Measurements from ENCODE around the gene DCAF10. TPM values are rescaled to one million over a fixed set of nuclear protein-coding genes. Genes with fewer than 3 reads are reported as not detected.
"Not testable (repeated sequence)": the region's sequence is repeated elsewhere in the genome, so short reads cannot be mapped to it uniquely, and the experiment has no call there.

Gene DCAF10
- total and polyA plus RNA-seq, 4 donors = 8.3 to 29.5 (median 18.5) TPM

GRCh38 chr9:37760416-37761161 is 40.0 kb upstream of the DCAF10 start:
- intact Hi-C loops (cut with DNase I) = no loop called here
- Histone ChIP-seq H3K27me3 (ENCODE audit: control insufficient read depth in 1 of 2, insufficient read depth in 2 of 2, low read length in 1 of 2) (no peaks in the 10 kb centered on the region), H3K4me1 (ENCODE audit: control insufficient read depth in 1 of 2, insufficient read depth in 2 of 2, low read length in 2 of 2) (no peaks in the 10 kb centered on the region), H3K9me3 (ENCODE audit: control insufficient read depth, low read length) (no peaks in the 10 kb centered on the region), H3K4me3 (ENCODE audit: low read length in 2 of 2) (no peak overlapping the region), H3K36me3 (ENCODE audit: control insufficient read depth in 1 of 2, insufficient read depth in 2 of 2, low read length in 1 of 2) (no peaks in the 10 kb centered on the region), H3K27ac (ENCODE audit: low read depth in 1 of 2, low read length in 2 of 2) (no peak overlapping the region)
- ATAC-seq (ENCODE audit: low FRiP score) (no peak), DNase-seq (no peak)
- 89 to 90% methylated on average over 7 of the region's 7 CpGs for WGBS, 2 donors

GRCh38 chr9:37761511-37761910 is 39.1 kb upstream of the DCAF10 start:
- Histone ChIP-seq H3K27me3 (ENCODE audit: control insufficient read depth in 1 of 2, insufficient read depth in 2 of 2, low read length in 1 of 2) (no peaks in the 10 kb centered on the region), H3K4me1 (ENCODE audit: control insufficient read depth in 1 of 2, insufficient read depth in 2 of 2, low read length in 2 of 2) (no peaks in the 10 kb centered on the region), H3K36me3 (ENCODE audit: control insufficient read depth in 1 of 2, insufficient read depth in 2 of 2, low read length in 1 of 2) (no peaks in the 10 kb centered on the region), H3K27ac (ENCODE audit: low read depth in 1 of 2, low read length in 2 of 2) (no peak overlapping the region), H3K9me3 (ENCODE audit: control insufficient read depth, low read length) (no peaks in the 10 kb centered on the region), H3K4me3 (ENCODE audit: low read length in 2 of 2) (no peak overlapping the region)
- ATAC-seq (ENCODE audit: low FRiP score) (no peak), DNase-seq (no peak)
- intact Hi-C loops (cut with DNase I) = no loop called here
- WGBS, 2 donors = 44 to 45% methylated on average over 3 of the region's 3 CpGs

- intact Hi-C loops (cut with DNase I); H3K4me1 ChIP-seq (ENCODE audit: control insufficient read depth in 1 of 2, insufficient read depth in 2 of 2, low read length in 2 of 2); DNase-seq; H3K27me3 ChIP-seq (ENCODE audit: control insufficient read depth in 1 of 2, insufficient read depth in 2 of 2, low read length in 1 of 2); H3K9me3 ChIP-seq (ENCODE audit: control insufficient read depth, low read length); H3K36me3 ChIP-seq (ENCODE audit: control insufficient read depth in 1 of 2, insufficient read depth in 2 of 2, low read length in 1 of 2); H3K27ac ChIP-seq (ENCODE audit: low read depth in 1 of 2, low read length in 2 of 2); H3K4me3 ChIP-seq (ENCODE audit: low read length in 2 of 2); ATAC-seq (ENCODE audit: low FRiP score): not testable (repeated sequence)
- WGBS, 2 donors = 96 to 97% methylated on average over 5 to 6 of the region's 6 CpGs
Observed at GRCh38 chr9:37765263-37765662, 35.3 kb upstream of the DCAF10 start.

GRCh38 chr9:37769306-37769705 is 31.3 kb upstream of the DCAF10 start:
- Histone ChIP-seq H3K9me3 (ENCODE audit: control insufficient read depth, low read length) (no peaks in the 10 kb centered on the region), H3K4me1 (ENCODE audit: control insufficient read depth in 1 of 2, insufficient read depth in 2 of 2, low read length in 2 of 2) (no peaks in the 10 kb centered on the region), H3K27me3 (ENCODE audit: control insufficient read depth in 1 of 2, insufficient read depth in 2 of 2, low read length in 1 of 2) (no peaks in the 10 kb centered on the region), H3K4me3 (ENCODE audit: low read length in 2 of 2) (no peak overlapping the region), H3K27ac (ENCODE audit: low read depth in 1 of 2, low read length in 2 of 2) (no peak overlapping the region), H3K36me3 (ENCODE audit: control insufficient read depth in 1 of 2, insufficient read depth in 2 of 2, low read length in 1 of 2) (peaks cover 5 to 8% of the 10 kb centered on the region in 2 donors)
- WGBS, 2 donors = 90 to 92% methylated on average over 5 of the region's 5 CpGs
- DNase-seq (no peak), ATAC-seq (ENCODE audit: low FRiP score) (no peak)
- intact Hi-C loops (cut with DNase I) = no loop called here

GRCh38 chr9:37769995-37770394 is 30.6 kb upstream of the DCAF10 start:
- ATAC-seq (ENCODE audit: low FRiP score) (no peak), DNase-seq (no peak)
- H3K36me3 ChIP-seq (ENCODE audit: control insufficient read depth in 1 of 2, insufficient read depth in 2 of 2, low read length in 1 of 2) = peaks cover 7 to 8% of the 10 kb centered on the region in 2 donors
- 90 to 93% methylated on average over 3 of the region's 3 CpGs for WGBS, 2 donors
- intact Hi-C loops (cut with DNase I) = no loop called here
- no peaks in the 10 kb centered on the region for H3K27me3 ChIP-seq (ENCODE audit: control insufficient read depth in 1 of 2, insufficient read depth in 2 of 2, low read length in 1 of 2)
- no peak overlapping the region for H3K27ac ChIP-seq (ENCODE audit: low read depth in 1 of 2, low read length in 2 of 2)
- no peaks in the 10 kb centered on the region for H3K4me1 ChIP-seq (ENCODE audit: control insufficient read depth in 1 of 2, insufficient read depth in 2 of 2, low read length in 2 of 2)
- no peak overlapping the region for H3K4me3 ChIP-seq (ENCODE audit: low read length in 2 of 2)
- no peaks in the 10 kb centered on the region for H3K9me3 ChIP-seq (ENCODE audit: control insufficient read depth, low read length)

- H3K27me3 ChIP-seq (ENCODE audit: control insufficient read depth in 1 of 2, insufficient read depth in 2 of 2, low read length in 1 of 2) = no peaks in the 10 kb centered on the region
- peaks cover 3 to 12% of the 10 kb centered on the region in 2 donors for H3K36me3 ChIP-seq (ENCODE audit: control insufficient read depth in 1 of 2, insufficient read depth in 2 of 2, low read length in 1 of 2)
- H3K9me3 ChIP-seq (ENCODE audit: control insufficient read depth, low read length) = no peaks in the 10 kb centered on the region
- H3K4me3 ChIP-seq (ENCODE audit: low read length in 2 of 2) = no peak overlapping the region
- DNase-seq (no peak), ATAC-seq (ENCODE audit: low FRiP score) (no peak)
- no peaks in the 10 kb centered on the region for H3K4me1 ChIP-seq (ENCODE audit: control insufficient read depth in 1 of 2, insufficient read depth in 2 of 2, low read length in 2 of 2)
- intact Hi-C loops (cut with DNase I) = no loop called here
- WGBS, 2 donors = 98 to 100% methylated on average over 1 of the region's 1 CpG
- H3K27ac ChIP-seq (ENCODE audit: low read depth in 1 of 2, low read length in 2 of 2) = no peak overlapping the region
Observed at GRCh38 chr9:37775216-37775919, 25.2 kb upstream of the DCAF10 start.

- H3K4me3 ChIP-seq (ENCODE audit: low read length in 2 of 2) = no peak overlapping the region
- H3K9me3 ChIP-seq (ENCODE audit: control insufficient read depth, low read length) = no peaks in the 10 kb centered on the region
- H3K4me1 ChIP-seq (ENCODE audit: control insufficient read depth in 1 of 2, insufficient read depth in 2 of 2, low read length in 2 of 2) = no peaks in the 10 kb centered on the region
- no peak for DNase-seq
- WGBS, 2 donors = 82 to 88% methylated on average over 5 of the region's 5 CpGs
- H3K27ac ChIP-seq (ENCODE audit: low read depth in 1 of 2, low read length in 2 of 2) = no peak overlapping the region
- H3K27me3 ChIP-seq (ENCODE audit: control insufficient read depth in 1 of 2, insufficient read depth in 2 of 2, low read length in 1 of 2) = no peaks in the 10 kb centered on the region
- H3K36me3 ChIP-seq (ENCODE audit: control insufficient read depth in 1 of 2, insufficient read depth in 2 of 2, low read length in 1 of 2) = peaks cover 3 to 10% of the 10 kb centered on the region in 2 donors
- intact Hi-C loops (cut with DNase I) = no loop called here
- ATAC-seq (ENCODE audit: low FRiP score) = no peak
Observed at GRCh38 chr9:37776328-37776727, 24.3 kb upstream of the DCAF10 start.

GRCh38 chr9:37778534-37778933 is 22.1 kb upstream of the DCAF10 start:
- intact Hi-C loops (cut with DNase I) = no loop called here
- no peak for DNase-seq
- H3K27ac ChIP-seq (ENCODE audit: low read depth in 1 of 2, low read length in 2 of 2) = no peak overlapping the region
- ATAC-seq (ENCODE audit: low FRiP score) = no peak
- WGBS, 2 donors = 72 to 76% methylated on average over 2 of the region's 2 CpGs
- no peaks in the 10 kb centered on the region for H3K27me3 ChIP-seq (ENCODE audit: control insufficient read depth in 1 of 2, insufficient read depth in 2 of 2, low read length in 1 of 2)
- H3K4me3 ChIP-seq (ENCODE audit: low read length in 2 of 2) = no peak overlapping the region
- H3K36me3 ChIP-seq (ENCODE audit: control insufficient read depth in 1 of 2, insufficient read depth in 2 of 2, low read length in 1 of 2) = peaks cover 3 to 7% of the 10 kb centered on the region in 2 donors
- no peaks in the 10 kb centered on the region for H3K4me1 ChIP-seq (ENCODE audit: control insufficient read depth in 1 of 2, insufficient read depth in 2 of 2, low read length in 2 of 2)
- no peaks in the 10 kb centered on the region for H3K9me3 ChIP-seq (ENCODE audit: control insufficient read depth, low read length)

- H3K36me3 ChIP-seq (ENCODE audit: control insufficient read depth in 1 of 2, insufficient read depth in 2 of 2, low read length in 1 of 2) = no peaks in the 10 kb centered on the region
- DNase-seq = no peak
- H3K27me3 ChIP-seq (ENCODE audit: control insufficient read depth in 1 of 2, insufficient read depth in 2 of 2, low read length in 1 of 2) = no peaks in the 10 kb centered on the region
- H3K9me3 ChIP-seq (ENCODE audit: control insufficient read depth, low read length) = no peaks in the 10 kb centered on the region
- no peaks in the 10 kb centered on the region for H3K4me1 ChIP-seq (ENCODE audit: control insufficient read depth in 1 of 2, insufficient read depth in 2 of 2, low read length in 2 of 2)
- ATAC-seq (ENCODE audit: low FRiP score) = no peak
- peak overlapping the region in 1 of 2 donors; percentile 62 for H3K27ac ChIP-seq (ENCODE audit: low read depth in 1 of 2, low read length in 2 of 2)
- 1 to 2% methylated on average over 6 of the region's 6 CpGs for WGBS, 2 donors
- peak overlapping the region; percentile 22 to 86 for H3K4me3 ChIP-seq (ENCODE audit: low read length in 2 of 2)
- intact Hi-C loops (cut with DNase I) = no loop called here
Observed at GRCh38 chr9:37784291-37784615, 16.3 kb upstream of the DCAF10 start.

All from aorta (tissue), 5 donors.